ENCODE measurements around the gene SLC16A9. TPM values are rescaled to one million over a fixed set of nuclear protein-coding genes. Genes with fewer than 3 reads are reported as not detected.

Gene SLC16A9
- total RNA-seq, 1 experiment from 2014 or later, result 4.1 TPM

GRCh38 chr10:59649606-59650346 is 59.9 kb downstream of the SLC16A9 start:
- Histone ChIP-seq H3K4ac (ENCODE audit: low read depth, low read length) (no peak overlapping the region), H2AK5ac (ENCODE audit: insufficient read length, low read length) (no peak overlapping the region), H3K14ac (ENCODE audit: insufficient read depth, low read length) (no peak overlapping the region), H2BK12ac (ENCODE audit: insufficient read length, low read depth, low read length) (no peak overlapping the region), H3K4me1 (ENCODE audit: insufficient read depth, low read length) (no peaks in the 10 kb centered on the region), H3K4me2 (ENCODE audit: insufficient read depth, insufficient read length, low read length) (no peak overlapping the region), H3K9ac (ENCODE audit: extremely low read depth, insufficient read length, low read length) (no peak overlapping the region), H3K56ac (ENCODE audit: insufficient read length, low read depth, low read length) (no peak overlapping the region), H3T11ph (ENCODE audit: low read length) (no peak overlapping the region), H4K20me1 (ENCODE audit: control insufficient read depth, insufficient read depth, insufficient read length) (no peaks in the 10 kb centered on the region), H2BK120ac (ENCODE audit: low read depth, low read length, poor library complexity, severe bottlenecking) (no peak overlapping the region), H3K23me2 (ENCODE audit: insufficient read length, low read depth, low read length, poor library complexity, severe bottlenecking) (no peaks in the 10 kb centered on the region), H3K18ac (ENCODE audit: insufficient read length, low read depth, low read length) (no peak overlapping the region), H2BK20ac (ENCODE audit: low read depth, low read length, poor library complexity, severe bottlenecking) (no peak overlapping the region), H2BK15ac (ENCODE audit: low read depth, low read length) (no peak overlapping the region), H4K91ac (ENCODE audit: insufficient read length, low read depth, low read length) (no peak overlapping the region), H3K79me2 (ENCODE audit: insufficient read depth, low read length) (no peaks in the 10 kb centered on the region), H2AFZ (ENCODE audit: low read length) (no peak overlapping the region), H3K27me3 (ENCODE audit: insufficient read depth, low read length) (no peaks in the 10 kb centered on the region), H4K5ac (ENCODE audit: insufficient read length, low read depth, low read length) (no peak overlapping the region), H3K9me3 (ENCODE audit: control insufficient read depth, low read depth, low read length) (no peaks in the 10 kb centered on the region), H3K23ac (ENCODE audit: insufficient read length, low read depth, low read length) (no peak overlapping the region), H4K8ac (replicated peaks; ENCODE audit: insufficient read length, low read depth, low read length) (no peak overlapping the region), H3K27ac (ENCODE audit: insufficient read length, low read depth, low read length) (no peak overlapping the region), H3K79me1 (ENCODE audit: insufficient read depth, low read depth, low read length, poor library complexity, severe bottlenecking) (no peaks in the 10 kb centered on the region), H2BK5ac (ENCODE audit: insufficient read length, low read length) (no peak overlapping the region)
- H3K4me3 Mint-ChIP-seq, result no peak overlapping the region
- peaks cover 10 to 12% of the 10 kb centered on the region in 2 experiments for H3K9me3 Mint-ChIP-seq
- no peak for TF ChIP-seq CTCF (conservative IDR thresholded peaks at IDR 0.05)
- H3K27ac Mint-ChIP-seq, result 0 out of 7 replicates have a peak overlapping the region, but pooled peaks of 1 of the 3 experiments have one; percentile 61
- no peak for DNase-seq
- H3K4me1 Mint-ChIP-seq, result peaks cover 10 to 11% of the 10 kb centered on the region in 2 experiments
- peaks cover 0 to 35% (median 4%) of the 10 kb centered on the region in 3 experiments; a peak in 3 of 7 replicates for H3K36me3 Mint-ChIP-seq (ENCODE audit: insufficient read depth in 1 of 3, low read depth in 3 of 3)
- peaks cover 2% of the 10 kb centered on the region; the same call in 1 of the 2 replicates for H3K27me3 Mint-ChIP-seq (ENCODE audit: low read depth)
- no CpG with 5 or more reads among the region's 7 CpGs for WGBS (ENCODE audit: extremely low coverage, insufficient read length, low lambda C conversion rate)

All from H9 (cell line).